Measurements from ENCODE around the gene C19orf85. TPM values are rescaled to one million over a fixed set of nuclear protein-coding genes. Genes with fewer than 3 reads are reported as not detected.

The C19orf85 gene
- total RNA-seq, 3 donors from 2014 or later, result not detected

- Mint-ChIP-seq H3K27me3 (ENCODE audit: low read depth) (no peaks in the 10 kb centered on the region), H3K36me3 (ENCODE audit: insufficient read depth) (no peaks in the 10 kb centered on the region), H3K4me3 (peak within 1 kb of the TSS; percentile 82), H3K4me1 (ENCODE audit: low read depth) (peaks cover 19% of the 10 kb centered on the region), H3K9me3 (no peaks in the 10 kb centered on the region)
- DNase-seq (peak; percentile 100), ATAC-seq (peak; percentile 98)
Observed at GRCh38 chr19:55461259-55461973, 3.1 kb downstream of the C19orf85 start, which contains the start of gene ISOC2. Gene ISOC2 (minus strand): TSS chr19:55461642. CDS start chr19:55456486, 5,156 bp downstream.

- Mint-ChIP-seq H3K4me1 (ENCODE audit: low read depth) (peaks cover 19% of the 10 kb centered on the region), H3K9me3 (no peaks in the 10 kb centered on the region), H3K36me3 (ENCODE audit: insufficient read depth) (no peaks in the 10 kb centered on the region), H3K27me3 (ENCODE audit: low read depth) (no peaks in the 10 kb centered on the region), H3K4me3 (peak overlapping the region; percentile 82)
- ATAC-seq, result peak in 1 of 2 donors; percentile 10
- DNase-seq, result no peak
Observed at GRCh38 chr19:55460670-55461258, 3.8 kb downstream of the C19orf85 start.

GRCh38 chr19:55459950-55460657 lies 4.4 kb downstream of the C19orf85 start:
- Mint-ChIP-seq H3K4me3 (peak overlapping the region; percentile 82), H3K27me3 (ENCODE audit: low read depth) (no peaks in the 10 kb centered on the region), H3K36me3 (ENCODE audit: insufficient read depth) (no peaks in the 10 kb centered on the region), H3K4me1 (ENCODE audit: low read depth) (peaks cover 19% of the 10 kb centered on the region), H3K9me3 (no peaks in the 10 kb centered on the region)
- ATAC-seq (no peak), DNase-seq (no peak)

- Mint-ChIP-seq H3K36me3 (ENCODE audit: insufficient read depth) (peaks cover 3% of the 10 kb centered on the region), H3K4me1 (ENCODE audit: low read depth) (peaks cover 19% of the 10 kb centered on the region), H3K4me3 (peak overlapping the region; percentile 82), H3K27me3 (ENCODE audit: low read depth) (no peaks in the 10 kb centered on the region), H3K9me3 (no peaks in the 10 kb centered on the region)
- ATAC-seq, result no peak
- DNase-seq, result no peak
Observed at GRCh38 chr19:55459551-55459949, 5.0 kb downstream of the C19orf85 start.

DNA sequence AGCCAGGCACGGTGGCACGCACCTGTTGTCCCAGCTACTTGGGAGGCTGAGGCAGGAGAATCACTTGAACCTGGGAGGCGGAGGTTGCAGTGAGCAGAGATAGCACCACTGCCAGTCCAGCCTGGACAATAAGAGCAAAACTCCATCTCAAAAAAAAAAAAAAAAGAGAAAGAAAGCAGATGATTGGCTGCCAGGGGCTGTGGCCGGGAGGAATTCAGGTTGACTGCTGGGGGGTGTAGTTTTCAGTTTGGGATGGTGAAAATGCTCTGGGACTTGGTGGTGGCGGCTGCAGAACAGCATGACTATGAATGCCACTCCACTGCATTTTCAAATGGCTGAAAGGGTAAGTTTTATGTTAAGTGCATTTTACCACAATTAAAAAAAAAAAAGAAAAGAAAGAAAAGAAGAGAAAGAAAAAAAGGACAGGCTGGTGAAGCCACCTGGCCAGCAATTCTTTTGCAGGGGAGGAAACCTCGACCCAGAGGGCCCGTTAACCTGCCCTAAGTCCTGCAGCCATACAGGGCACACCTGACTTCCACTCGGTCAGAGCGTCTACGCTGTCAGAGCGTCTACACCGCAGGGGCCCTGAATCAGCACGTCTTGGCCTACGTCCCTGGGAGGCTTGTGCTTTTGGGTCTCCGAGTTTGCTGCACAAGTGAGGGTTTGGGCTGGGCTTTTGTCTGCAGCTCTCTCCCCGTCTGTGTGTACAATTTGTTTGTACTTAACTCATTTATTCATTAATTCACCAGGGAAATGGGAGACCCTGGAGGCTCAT lies 6.7 kb downstream of the C19orf85 start:
- Mint-ChIP-seq H3K36me3 (ENCODE audit: insufficient read depth) (peaks cover 9% of the 10 kb centered on the region), H3K4me1 (ENCODE audit: low read depth) (peaks cover 25% of the 10 kb centered on the region), H3K27me3 (ENCODE audit: low read depth) (peaks cover 7% of the 10 kb centered on the region), H3K9me3 (no peaks in the 10 kb centered on the region), H3K4me3 (no peak overlapping the region)
- ATAC-seq, result no peak
- no peak for DNase-seq

DNA sequence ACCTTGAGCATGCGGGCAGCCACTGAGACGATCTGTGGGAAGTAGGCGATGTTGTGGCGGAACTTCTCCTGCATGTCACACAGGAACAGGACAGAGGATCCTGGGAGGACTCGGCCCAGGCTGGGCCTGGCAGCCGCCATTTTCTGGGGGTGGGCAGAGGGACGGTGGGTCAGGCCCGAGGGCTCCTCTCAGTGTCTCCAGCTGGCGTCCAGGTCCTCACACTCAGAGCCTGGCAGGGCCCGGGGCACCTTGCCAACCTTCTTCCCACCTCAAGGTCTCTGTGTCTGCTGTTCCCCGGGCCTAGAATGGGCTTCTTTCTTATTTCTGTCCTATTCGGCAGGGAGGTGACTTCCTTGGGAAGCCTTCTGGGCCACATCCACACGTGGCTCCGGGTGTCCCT lies 8.2 kb downstream of the C19orf85 start:
- no peak overlapping the region for H3K4me3 Mint-ChIP-seq
- peaks cover 11% of the 10 kb centered on the region for H3K27me3 Mint-ChIP-seq (ENCODE audit: low read depth)
- no peaks in the 10 kb centered on the region for H3K9me3 Mint-ChIP-seq
- ATAC-seq (no peak), DNase-seq (no peak)
- H3K36me3 Mint-ChIP-seq (ENCODE audit: insufficient read depth), result peaks cover 9% of the 10 kb centered on the region
- H3K4me1 Mint-ChIP-seq (ENCODE audit: low read depth), result peaks cover 21% of the 10 kb centered on the region

DNA sequence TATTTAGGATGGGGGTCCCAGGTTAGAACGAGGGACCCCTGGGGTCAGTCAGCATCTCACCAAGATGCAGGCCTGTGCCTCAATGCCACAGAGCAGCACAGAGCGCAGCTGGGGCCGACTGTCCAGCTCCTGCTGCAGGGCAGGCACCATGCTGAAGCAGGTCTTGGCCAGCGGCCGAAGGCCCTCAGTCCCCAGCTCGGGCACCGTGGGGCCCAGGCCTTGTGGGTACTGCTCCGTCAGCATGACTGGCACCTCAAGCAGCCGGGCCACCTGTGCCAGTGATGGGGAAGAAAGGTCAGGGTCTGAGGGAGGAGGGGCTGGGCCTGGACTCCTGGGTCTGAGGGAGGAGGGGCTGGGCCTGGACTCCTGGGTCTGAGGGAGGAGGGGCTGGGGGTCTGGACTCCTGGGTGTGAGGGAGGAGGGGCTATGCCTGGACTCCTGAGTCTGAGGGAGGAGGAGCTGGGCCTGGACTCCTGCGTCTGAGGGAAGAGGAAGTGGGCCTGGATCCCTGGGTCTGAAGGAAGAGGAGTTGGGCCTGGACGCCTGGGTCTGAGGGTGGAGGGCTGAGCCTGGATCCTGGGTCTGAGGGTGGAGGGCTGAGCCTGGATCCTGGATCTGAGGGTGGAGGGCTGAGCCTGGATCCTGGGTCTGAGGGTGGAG lies 8.8 kb downstream of the C19orf85 start:
- no peak overlapping the region for H3K4me3 Mint-ChIP-seq
- ATAC-seq (no peak), DNase-seq (no peak)
- peaks cover 19% of the 10 kb centered on the region for H3K4me1 Mint-ChIP-seq (ENCODE audit: low read depth)
- no peaks in the 10 kb centered on the region for H3K9me3 Mint-ChIP-seq
- peaks cover 13% of the 10 kb centered on the region for H3K27me3 Mint-ChIP-seq (ENCODE audit: low read depth)
- H3K36me3 Mint-ChIP-seq (ENCODE audit: insufficient read depth), result peaks cover 9% of the 10 kb centered on the region

- Mint-ChIP-seq H3K36me3 (ENCODE audit: insufficient read depth) (peaks cover 9% of the 10 kb centered on the region), H3K4me1 (ENCODE audit: low read depth) (peaks cover 12% of the 10 kb centered on the region), H3K9me3 (no peaks in the 10 kb centered on the region), H3K27me3 (ENCODE audit: low read depth) (peaks cover 18% of the 10 kb centered on the region), H3K4me3 (no peak overlapping the region)
- no peak for ATAC-seq
- DNase-seq, result peak; percentile 49
Observed at GRCh38 chr19:55454787-55455243, 9.7 kb downstream of the C19orf85 start.

- Mint-ChIP-seq H3K4me3 (peak overlapping the region; percentile 3), H3K27me3 (ENCODE audit: low read depth) (peaks cover 19% of the 10 kb centered on the region), H3K4me1 (ENCODE audit: low read depth) (peaks cover 12% of the 10 kb centered on the region), H3K9me3 (no peaks in the 10 kb centered on the region), H3K36me3 (ENCODE audit: insufficient read depth) (peaks cover 9% of the 10 kb centered on the region)
- DNase-seq (no peak), ATAC-seq (no peak)
Observed at GRCh38 chr19:55453511-55454260, 10.9 kb downstream of the C19orf85 start.

DNA sequence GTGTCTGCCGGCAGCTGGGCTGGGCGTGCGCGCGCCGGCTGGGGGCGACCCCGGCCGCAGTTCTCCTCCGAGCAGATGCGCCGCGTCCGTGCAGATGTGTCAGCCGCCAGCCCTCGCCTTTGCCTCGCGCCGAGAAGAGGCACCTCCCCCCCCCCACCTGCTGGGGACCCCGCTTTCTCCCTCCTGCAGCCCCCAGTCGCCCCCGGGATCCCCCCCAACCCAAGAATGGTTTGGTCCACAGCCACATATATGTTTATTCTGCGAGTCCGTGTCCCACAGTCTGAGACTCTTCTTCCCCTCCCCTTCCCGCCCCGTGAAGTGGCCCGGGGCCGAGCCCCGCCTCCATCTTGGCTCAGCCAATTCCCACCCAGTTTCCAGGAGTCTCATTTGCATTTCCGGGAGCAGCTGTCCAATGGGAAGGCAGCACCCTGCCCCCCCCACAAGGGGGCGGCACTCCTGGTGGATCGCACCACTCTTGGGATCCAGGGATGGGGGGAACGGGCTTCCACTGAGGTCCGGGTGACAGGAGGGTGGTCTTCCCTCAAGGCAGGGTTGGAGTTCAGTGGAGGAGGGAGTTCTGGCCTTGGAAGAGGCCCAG lies 11.7 kb downstream of the C19orf85 start:
- peaks cover 9% of the 10 kb centered on the region for H3K36me3 Mint-ChIP-seq (ENCODE audit: insufficient read depth)
- DNase-seq, result peak; percentile 23
- peak overlapping the region; percentile 3 for H3K4me3 Mint-ChIP-seq
- H3K9me3 Mint-ChIP-seq, result no peaks in the 10 kb centered on the region
- H3K27me3 Mint-ChIP-seq (ENCODE audit: low read depth), result peaks cover 19% of the 10 kb centered on the region
- peaks cover 12% of the 10 kb centered on the region for H3K4me1 Mint-ChIP-seq (ENCODE audit: low read depth)
- peak; percentile 56 to 58 for ATAC-seq

GRCh38 chr19:55451965-55452748 lies 12.4 kb downstream of the C19orf85 start:
- DNase-seq (no peak), ATAC-seq (peak in 1 of 2 donors; percentile 29)
- Mint-ChIP-seq H3K4me3 (peak overlapping the region; percentile 6), H3K9me3 (no peaks in the 10 kb centered on the region), H3K4me1 (ENCODE audit: low read depth) (peaks cover 12% of the 10 kb centered on the region), H3K36me3 (ENCODE audit: insufficient read depth) (peaks cover 9% of the 10 kb centered on the region), H3K27me3 (ENCODE audit: low read depth) (peaks cover 19% of the 10 kb centered on the region)

All from activated T-cell treated with anti-CD3 and anti-CD28 coated beads, Interleukin-2, amount 50 U/mL, for 4 hours (primary cell).